TTC549 (cell line): ENCODE measurements around the gene ESYT1.
A peak's percentile ranks its signal among the peaks of the same experiment; 100 is the strongest.
"Not testable (repeated sequence)": the region's sequence is repeated elsewhere in the genome, so short reads cannot be mapped to it uniquely, and the experiment has no call there.

Experiments
- FAIRE-seq: peaks from 2 replicates; lab custom pipeline; 2012; peaks lifted over from hg19 to GRCh38; lab: Jason Lieb, UNC

Gene ESYT1

DNA sequence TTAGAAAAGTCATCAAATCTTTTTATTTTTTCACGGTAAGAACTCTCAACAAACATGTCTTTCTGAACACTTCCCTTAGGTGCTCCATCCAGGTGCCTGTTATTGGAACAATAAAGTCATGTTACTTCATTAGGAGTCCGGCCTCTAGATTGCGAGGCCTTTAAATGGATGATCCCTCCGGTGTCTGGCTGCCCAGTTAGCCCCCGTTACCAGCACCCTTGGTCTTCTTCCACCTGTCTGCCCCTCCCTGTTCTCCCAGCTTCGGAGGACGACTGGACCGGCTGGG, 24.3 kb upstream of the ESYT1 start:
- FAIRE-seq = no peak

DNA sequence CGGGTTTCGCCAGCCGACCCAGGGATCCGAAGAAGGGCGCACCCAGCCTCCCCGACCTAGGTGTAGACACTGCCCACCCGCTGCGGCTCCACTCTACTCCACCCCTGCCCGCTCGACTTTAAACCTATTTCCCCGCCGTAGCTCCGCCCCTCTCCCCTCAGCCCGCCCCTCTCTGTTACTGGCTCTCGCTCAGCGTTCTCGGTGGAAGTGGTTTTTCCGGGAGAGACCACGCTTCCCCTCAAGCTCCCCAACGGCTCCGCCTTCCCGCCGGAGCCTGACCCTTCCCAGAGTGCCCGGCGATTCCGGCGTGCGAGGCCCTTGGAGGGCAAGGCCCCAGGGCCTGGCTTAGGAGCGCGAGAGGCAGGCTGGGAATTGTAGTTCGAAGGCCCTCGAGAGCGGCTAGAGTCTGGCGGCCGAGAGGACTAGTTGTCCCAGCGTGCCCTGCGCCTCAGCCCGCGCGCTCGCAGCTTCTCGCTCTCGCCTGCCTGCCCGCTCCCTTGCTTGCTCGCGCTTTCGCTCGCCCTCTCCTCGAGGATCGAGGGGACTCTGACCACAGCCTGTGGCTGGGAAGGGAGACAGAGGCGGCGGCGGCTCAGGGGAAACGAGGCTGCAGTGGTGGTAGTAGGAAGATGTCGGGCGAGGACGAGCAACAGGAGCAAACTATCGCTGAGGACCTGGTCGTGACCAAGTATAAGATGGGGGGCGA, 23.8 kb upstream of the ESYT1 start, which contains the start of gene PA2G4:
PA2G4 (plus strand) TSS at position 451 of the 706 bp plus-strand sequence; CDS start at position 630, 179 bp downstream.
- peak; percentile 92 for FAIRE-seq

DNA sequence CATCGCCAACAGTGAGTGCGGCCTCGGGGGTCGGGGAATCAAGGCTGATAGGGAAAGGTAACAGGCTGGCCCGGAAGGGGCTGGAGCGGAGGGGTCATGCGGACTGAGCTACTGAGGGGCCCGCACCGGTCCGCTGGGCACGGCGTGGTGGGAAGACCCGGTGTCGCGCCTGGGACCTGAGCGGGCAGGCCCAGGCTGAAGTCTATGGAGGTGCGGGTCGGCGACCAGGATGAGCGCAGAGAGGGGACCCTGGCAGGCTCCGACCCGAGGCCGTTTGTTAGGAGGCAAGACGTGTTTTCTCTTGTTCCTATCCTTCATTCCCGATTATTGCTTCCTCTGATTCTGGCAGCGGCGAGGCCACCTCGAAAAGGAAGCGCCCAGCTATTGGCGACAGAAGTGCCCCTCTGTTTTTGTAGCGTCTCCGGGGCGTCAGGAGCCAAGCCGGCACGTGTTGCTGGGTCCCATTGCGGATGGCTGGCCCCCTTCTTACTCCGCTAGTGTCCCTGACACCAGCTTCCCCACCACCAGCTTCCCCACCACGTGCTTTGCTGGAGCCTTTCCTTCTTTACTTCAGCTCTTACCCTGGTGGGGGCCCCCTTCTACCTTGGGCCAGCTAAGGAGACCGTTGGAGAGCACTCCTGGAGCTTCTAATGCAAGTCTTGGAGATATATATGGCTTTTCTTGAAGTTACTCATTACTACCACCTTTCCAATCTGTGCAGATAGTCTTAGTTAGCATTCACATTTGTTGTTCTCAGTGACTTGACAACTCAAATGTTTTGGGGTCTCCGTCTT, 23.1 kb upstream of the ESYT1 start:
- FAIRE-seq = no peak

DNA sequence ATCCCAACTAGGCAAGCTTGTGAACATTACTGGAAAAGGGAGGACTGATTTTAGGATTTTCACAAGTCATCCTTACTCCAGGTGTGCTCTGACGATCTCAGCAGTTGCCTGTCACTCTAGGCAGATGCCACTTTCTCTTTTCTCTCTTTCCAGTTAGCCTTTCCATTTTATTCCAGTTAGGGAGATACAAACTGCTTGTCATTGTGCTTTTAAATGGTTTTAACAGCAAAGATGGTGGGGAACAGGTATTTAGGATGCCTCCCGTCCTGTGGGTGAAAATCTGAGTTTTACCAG, 22.5 kb upstream of the ESYT1 start:
- no peak for FAIRE-seq

GRCh38 chr12:56107242-56107641, 20.8 kb upstream of the ESYT1 start:
- FAIRE-seq = no peak

DNA sequence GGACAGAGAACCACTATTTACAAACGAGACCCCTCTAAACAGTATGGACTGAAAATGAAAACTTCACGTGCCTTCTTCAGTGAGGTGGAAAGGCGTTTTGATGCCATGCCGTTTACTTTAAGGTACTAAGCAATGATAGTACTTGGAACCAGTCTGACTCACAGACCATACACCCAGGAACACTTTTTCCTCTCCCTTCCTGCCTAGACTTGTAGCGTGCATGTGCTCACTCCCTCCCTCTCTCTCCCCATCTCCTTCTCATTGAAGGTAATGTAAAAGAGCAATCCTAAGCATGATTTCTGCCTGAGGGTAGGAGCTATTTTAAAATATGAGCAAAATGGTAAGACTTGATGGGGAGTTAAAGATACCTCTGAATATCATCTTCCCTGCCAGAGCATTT, 17.5 kb upstream of the ESYT1 start:
- FAIRE-seq = no peak

- FAIRE-seq = no peak
These were observed 14.0 kb upstream of the ESYT1 start for GRCh38 chr12:56114084-56114483.

DNA sequence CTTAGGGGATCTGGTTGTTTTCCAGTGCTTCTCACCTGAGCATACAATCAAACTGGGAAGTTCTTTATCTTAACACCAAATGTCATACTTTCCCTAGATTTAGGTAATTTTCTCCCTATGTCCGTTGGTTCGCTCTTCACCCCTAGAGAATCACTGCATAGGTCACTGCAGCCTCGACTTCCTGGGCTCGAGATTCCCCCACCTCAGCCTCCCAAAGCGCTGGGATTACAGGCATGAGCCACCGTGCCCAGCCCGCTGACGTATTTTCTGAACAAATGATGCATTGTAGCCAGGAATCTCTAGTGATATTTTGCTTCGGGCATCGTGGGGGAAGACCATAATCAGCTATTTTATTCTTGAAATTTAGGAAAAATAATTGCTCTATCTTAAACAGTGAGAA, 12.7 kb upstream of the ESYT1 start:
- no peak for FAIRE-seq

- FAIRE-seq = peak; percentile 68
These were observed 11.6 kb upstream of the ESYT1 start, which contains the start of gene RPL41 for GRCh38 chr12:56116267-56117081. Gene RPL41, plus strand, starts transcription at chr12:56116633.

GRCh38 chr12:56117082-56117706, 10.9 kb upstream of the ESYT1 start:
- FAIRE-seq = not testable (repeated sequence)

DNA sequence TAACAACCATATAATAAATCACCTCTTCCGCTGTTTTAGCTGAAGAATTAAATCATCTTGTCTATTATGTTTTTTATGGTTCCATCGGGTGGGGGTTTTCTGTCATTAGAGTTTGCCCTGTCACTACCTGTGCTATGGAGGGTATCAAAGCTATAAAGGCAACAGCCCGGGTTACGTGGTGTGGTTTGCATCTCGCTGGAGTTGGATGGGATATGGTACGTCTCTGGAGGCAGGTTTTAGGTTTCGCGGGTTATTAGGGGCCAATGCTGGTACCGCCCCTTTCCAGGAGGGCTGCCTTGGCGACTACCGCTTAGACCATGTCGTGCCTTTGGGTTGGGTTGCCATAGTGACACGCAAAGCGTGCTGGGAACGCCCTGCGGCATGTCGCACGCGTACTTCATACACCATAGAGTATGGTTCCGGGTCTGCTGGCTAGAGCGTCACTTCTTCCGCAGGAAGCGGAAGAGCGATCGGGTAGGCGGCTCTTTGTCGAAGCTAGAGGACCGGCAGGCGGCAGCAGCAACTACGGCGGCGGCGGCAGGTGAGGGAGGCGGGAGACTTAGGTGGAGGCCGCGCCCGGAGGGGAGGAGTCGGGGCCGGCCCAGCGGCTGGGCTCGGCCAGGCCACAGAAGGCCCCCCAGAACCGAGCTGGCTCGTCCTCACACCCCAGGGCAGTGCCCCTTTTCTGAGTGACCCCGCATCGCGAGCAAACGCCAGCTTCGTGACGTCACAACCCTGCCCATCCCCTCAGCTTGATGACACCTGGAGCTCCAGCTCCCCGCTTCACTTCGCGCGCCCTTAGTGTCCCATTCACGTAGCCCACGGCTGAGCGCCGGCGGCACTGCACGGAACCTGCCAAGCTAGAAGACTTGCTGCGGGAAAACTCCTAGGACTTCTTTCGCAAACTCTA, 10.0 kb upstream of the ESYT1 start, which contains the start of gene ZC3H10:
ZC3H10 (plus strand) TSS at position 489 of the 910 bp plus-strand sequence. CDS start 2,297 bp downstream, outside the sequence.
- peak; percentile 88 for FAIRE-seq

GRCh38 chr12:56118688-56119357, 9.2 kb upstream of the ESYT1 start:
- FAIRE-seq = no peak

GRCh38 chr12:56119361-56119796, 8.7 kb upstream of the ESYT1 start:
- FAIRE-seq = no peak

GRCh38 chr12:56120158-56120846, 7.8 kb upstream of the ESYT1 start:
- FAIRE-seq = no peak

- FAIRE-seq = no peak
These were observed 6.7 kb upstream of the ESYT1 start for GRCh38 chr12:56121204-56121870.

DNA sequence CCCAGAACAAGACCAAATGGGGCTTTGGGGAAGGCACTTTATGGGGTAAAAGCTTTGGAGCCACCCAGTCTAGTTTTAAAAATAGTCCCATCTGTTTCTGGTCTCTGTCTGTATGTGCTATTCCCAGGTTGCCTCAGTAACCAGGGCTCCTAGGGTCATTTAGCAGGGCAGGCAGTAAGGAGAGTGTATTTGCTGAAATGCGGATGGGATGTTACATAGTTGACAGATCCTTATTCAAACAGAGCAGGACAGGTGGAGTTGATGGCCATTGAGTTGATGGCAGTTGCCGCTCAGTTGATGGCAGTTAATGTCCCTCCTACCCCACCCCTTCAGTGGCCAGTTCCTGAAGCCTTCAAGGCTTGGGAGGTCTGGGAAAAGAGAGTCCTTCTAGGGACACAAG, 5.4 kb upstream of the ESYT1 start:
- FAIRE-seq = no peak

DNA sequence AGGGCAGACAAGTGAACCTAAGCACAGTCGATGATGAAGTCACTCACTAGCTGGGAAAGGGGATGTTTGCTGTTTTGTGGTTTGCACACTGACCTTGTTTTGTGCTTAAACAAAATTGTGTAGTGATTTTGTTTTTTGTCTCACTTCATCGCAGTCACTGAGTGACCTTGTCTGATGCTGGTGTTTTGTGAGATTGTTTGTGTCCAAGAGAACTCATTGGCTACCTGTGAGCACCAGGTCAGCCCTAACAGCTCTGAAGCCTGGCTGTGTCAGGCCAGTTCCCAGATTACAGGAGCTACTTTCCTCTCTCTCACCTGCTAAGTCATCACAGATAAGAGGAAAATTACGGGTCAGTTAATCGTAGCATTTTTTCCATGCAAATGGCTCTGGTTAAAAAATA, 3.9 kb upstream of the ESYT1 start:
- FAIRE-seq = no peak

DNA sequence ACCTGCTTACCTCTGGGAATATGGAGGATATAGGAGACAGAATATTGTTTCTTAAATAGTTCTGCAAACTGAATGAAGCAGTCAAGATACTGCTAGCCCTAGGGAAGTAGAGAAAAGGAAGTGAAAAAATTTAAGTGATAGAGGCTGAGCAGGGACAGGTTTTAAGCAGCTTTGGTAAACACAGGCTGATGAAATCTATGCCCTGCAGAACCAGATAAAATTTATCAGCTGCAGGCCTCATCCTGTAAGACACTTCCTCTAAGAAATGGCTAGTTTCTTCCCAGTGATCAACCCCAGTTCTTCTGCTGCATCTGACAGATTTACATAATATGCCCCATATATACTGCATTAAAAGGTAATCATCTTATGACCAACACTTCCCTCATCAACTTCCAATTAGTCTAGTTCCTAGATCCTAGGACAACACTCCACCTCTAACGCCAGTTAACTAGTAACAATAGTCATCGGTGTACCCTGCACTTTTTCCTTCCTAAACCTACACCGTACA, 1.3 kb upstream of the ESYT1 start:
- FAIRE-seq = no peak

- FAIRE-seq = no peak
These were observed 581 bp upstream of the ESYT1 start for GRCh38 chr12:56127485-56127887.
